AG04449 (cell line): ENCODE results near the gene CEP164.

ENCODE experiments used
- CTCF ChIA-PET: fragments of 350-600 bp; formaldehyde crosslinking; extraction: SDS; loops from one replicate; lab custom pipeline; 2021; ENCODE audit warnings: antibody characterized with exemption; lab: Yijun Ruan, JAX
- POLR2A ChIA-PET: fragments of 400-600, 350-600 bp; formaldehyde crosslinking; extraction: SDS; loops from one replicate; lab custom pipeline; 2020; ENCODE audit warnings: antibody characterized with exemption, inconsistent platforms; lab: Yijun Ruan, JAX
- DNase-seq: peaks from one replicate; pipeline ENCODE4 v3.0.0-alpha.2; 2010; ENCODE audit warnings: low read depth, low spot score
- H3K4me3 ChIP-seq: 2 replicates; pipeline ENCODE4 v1.5.1; 2011; ENCODE audit warnings: low read depth, mild to moderate bottlenecking, control low read depth, low read length
- TF ChIP-seq, protein P1 (sequence below): IDR thresholded peaks from one replicate; pipeline ENCODE4 v1.5.1; 2011; ENCODE audit warnings: mild to moderate bottlenecking, moderate library complexity, low read length, control low read depth, inconsistent platforms; ENCODE audit not compliant: insufficient read depth; ENCODE audit errors: missing control alignments

The CEP164 gene

DNA sequence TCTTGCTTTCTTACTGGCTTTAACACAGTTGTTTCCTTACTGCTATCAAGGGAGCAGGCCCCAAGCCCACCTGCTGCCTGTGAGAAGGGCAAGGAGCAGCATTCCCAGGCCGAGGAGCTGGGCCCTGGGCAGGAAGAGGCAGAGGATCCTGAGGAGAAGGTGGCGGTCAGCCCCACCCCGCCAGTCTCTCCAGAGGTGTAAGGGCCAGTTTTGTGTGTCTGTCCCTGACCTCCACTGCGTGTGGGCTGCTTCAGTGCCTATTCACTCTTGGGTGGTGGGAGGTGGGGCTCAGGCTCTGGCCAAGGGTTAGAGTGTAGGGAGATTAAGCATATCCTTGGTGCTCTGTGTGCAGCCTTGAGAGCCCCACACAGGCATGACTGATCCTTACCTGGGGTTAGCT, 55.1 kb downstream of the CEP164 start:
- ChIA-PET CTCF (interaction anchor here (1.0 to 1.9 kb wide), 2 partner anchors 43 kb away, joined by 3 to 5 read pairs; no protein-coding TSS in a partner anchor), POLR2A (no interaction called here)
- TF ChIP-seq, protein P1, sequence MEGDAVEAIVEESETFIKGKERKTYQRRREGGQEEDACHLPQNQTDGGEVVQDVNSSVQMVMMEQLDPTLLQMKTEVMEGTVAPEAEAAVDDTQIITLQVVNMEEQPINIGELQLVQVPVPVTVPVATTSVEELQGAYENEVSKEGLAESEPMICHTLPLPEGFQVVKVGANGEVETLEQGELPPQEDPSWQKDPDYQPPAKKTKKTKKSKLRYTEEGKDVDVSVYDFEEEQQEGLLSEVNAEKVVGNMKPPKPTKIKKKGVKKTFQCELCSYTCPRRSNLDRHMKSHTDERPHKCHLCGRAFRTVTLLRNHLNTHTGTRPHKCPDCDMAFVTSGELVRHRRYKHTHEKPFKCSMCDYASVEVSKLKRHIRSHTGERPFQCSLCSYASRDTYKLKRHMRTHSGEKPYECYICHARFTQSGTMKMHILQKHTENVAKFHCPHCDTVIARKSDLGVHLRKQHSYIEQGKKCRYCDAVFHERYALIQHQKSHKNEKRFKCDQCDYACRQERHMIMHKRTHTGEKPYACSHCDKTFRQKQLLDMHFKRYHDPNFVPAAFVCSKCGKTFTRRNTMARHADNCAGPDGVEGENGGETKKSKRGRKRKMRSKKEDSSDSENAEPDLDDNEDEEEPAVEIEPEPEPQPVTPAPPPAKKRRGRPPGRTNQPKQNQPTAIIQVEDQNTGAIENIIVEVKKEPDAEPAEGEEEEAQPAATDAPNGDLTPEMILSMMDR, result no peak
- H3K4me3 ChIP-seq, result no peak overlapping the region
- DNase-seq, result no peak

DNA sequence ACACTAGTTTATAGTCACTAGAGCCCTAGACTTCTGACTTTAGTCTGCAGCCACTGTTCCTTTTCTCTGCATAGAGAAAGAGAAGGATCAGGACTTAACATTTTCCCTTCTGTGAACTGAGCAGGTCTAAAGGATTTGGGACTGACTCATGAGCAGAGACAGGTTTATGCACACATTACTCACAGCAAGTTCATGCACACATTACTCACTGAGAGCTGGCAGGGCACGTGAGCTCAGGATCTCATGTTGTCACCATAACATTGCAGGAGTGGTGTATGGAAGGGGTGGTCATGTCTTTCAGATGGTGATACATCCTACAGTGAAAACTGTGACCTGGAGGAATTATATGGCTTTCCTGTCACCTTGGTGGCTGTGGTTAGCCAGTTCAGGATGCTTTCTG, 56.4 kb downstream of the CEP164 start:
- no peak overlapping the region for H3K4me3 ChIP-seq
- CTCF ChIA-PET, result interaction anchor here (0.8 to 1.9 kb wide), 3 partner anchors 32 to 424 kb away, joined by 3 to 5 read pairs (median 4); no protein-coding TSS in a partner anchor
- POLR2A ChIA-PET, result interaction anchor here (0.6 kb wide), 1 partner anchor 27 kb away, joined by 3 read pairs; no protein-coding TSS in a partner anchor
- TF ChIP-seq, protein P1, result no peak
- peak; percentile 77 for DNase-seq

DNA sequence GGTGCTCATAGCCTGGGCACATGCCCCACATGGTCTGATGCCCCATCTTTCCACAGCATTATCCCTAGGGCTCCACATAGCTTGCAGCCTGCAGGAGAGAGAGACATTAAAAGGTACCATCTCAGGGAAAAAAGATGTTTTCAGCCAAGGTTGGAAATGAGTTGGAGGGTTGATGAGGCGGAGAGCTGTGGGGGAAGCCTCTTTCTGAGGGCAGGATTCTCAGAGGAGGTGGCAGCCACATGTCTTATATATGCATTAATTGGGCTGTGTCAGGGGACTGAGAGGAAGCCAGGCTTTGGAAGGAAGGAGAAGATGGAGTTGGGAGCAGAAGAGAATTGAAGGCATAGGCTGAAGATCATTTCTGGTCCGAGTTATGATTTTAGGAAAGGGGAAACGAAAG, 57.8 kb downstream of the CEP164 start:
- CTCF ChIA-PET, result interaction anchor here (0.8 kb wide), 1 partner anchor 41 kb away, joined by 3 read pairs; no protein-coding TSS in a partner anchor
- POLR2A ChIA-PET, result no interaction called here
- no peak for DNase-seq
- TF ChIP-seq, protein P1, result no peak
- H3K4me3 ChIP-seq, result no peak overlapping the region

DNA sequence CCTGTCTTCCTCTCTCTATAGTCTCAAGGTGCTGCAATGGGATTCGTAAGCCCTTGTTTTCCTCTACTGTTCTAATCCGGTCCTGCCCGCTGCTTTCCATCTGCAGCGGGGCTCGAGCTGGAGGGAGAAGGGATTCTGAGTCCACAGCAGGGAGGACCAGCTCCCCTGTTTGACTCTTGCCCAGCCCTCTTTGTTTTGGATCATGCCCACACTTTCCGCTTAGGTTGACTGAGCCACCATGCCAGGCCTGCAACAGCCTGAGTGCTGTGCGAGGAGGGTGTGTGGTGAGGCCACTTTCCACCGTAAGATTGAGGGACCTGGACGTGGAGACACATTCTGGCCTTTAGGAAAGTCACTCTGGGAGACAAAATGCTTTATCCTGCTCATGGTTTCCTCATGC, 58.3 kb downstream of the CEP164 start:
- POLR2A ChIA-PET, result no interaction called here
- H3K4me3 ChIP-seq, result no peak overlapping the region
- DNase-seq, result no peak
- TF ChIP-seq, protein P1, result no peak
- CTCF ChIA-PET, result no interaction called here

DNA sequence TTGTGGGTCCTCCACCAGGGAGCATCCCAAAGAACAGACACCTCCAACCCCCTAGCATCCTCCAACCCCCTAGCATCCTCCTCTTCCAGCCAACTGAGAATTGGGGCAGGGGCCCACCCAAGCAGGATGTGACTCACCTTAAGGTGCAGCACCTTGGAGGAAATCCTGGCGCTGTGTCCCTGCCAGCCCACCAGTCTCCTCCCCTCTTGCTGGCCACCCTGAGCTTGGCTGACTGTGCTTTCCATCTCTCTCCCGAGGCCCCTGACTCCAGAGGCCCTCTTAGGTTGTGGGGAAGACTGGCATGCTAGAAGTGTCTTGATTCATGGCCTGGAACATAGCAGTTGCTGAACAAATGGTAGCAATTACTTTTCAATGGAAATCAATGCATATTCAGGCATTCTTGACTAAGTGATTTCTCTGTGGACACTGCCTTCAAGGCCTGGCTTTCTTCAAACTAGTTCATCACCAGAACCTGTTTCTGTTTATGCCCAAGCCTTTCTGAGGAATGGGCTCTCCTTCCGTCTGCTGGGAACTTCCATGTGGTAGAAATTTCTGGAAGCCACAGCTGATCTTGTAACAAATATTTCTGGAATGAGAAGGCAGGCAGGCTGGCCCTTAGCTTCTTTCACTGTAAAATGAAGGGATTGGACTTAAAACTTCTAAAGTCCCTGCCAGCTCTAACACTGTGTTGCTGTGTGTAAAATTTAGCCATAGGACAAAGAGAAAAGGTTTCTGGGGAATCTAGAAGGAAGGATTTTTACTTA, 60.5 kb downstream of the CEP164 start:
- POLR2A ChIA-PET, result no interaction called here
- CTCF ChIA-PET, result interaction anchor here (1.0 to 4.0 kb wide), 4 partner anchors 24 to 161 kb away, joined by 3 to 13 read pairs (median 3); no protein-coding TSS in a partner anchor
- TF ChIP-seq, protein P1, result no peak
- peak; percentile 73 for DNase-seq
- no peak overlapping the region for H3K4me3 ChIP-seq

DNA sequence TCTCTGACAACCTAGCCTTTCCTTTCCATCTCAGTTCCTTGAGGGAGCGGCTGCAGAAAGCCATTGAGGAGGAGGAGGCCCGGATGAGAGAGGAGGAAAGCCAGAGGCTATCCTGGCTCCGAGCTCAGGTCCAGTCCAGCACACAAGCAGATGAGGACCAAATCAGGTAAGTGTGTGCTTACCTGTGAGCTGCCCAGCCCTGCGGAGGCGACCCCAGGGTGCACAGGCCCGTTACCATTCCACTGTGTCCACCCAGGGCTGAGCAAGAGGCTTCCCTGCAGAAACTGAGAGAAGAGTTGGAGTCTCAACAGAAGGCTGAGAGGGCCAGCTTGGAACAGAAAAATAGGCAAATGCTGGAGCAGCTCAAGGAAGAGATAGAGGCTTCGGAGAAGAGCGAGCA, 63.1 kb downstream of the CEP164 start:
- CTCF ChIA-PET, result interaction anchor here (4.0 kb wide), 1 partner anchor 35 kb away, joined by 13 read pairs; no protein-coding TSS in a partner anchor
- no peak overlapping the region for H3K4me3 ChIP-seq
- POLR2A ChIA-PET, result no interaction called here
- DNase-seq, result no peak
- TF ChIP-seq, protein P1, result no peak
